GM19468 (cell line): ENCODE data around the gene KIFBP.
"Not testable (repeated sequence)": the region's sequence is repeated elsewhere in the genome, so short reads cannot be mapped to it uniquely, and the experiment has no call there.

Source experiments
- ATAC-seq: cut with Tn5 transposase; IDR thresholded peaks from one replicate; pipeline ENCODE4 v1.9.1; 2021; ENCODE audit warnings: mild to moderate bottlenecking, moderate library complexity, moderate number of reproducible peaks; ENCODE audit not compliant: unreplicated experiment; ENCODE audit errors: extremely low read depth

Gene KIFBP, protein sequence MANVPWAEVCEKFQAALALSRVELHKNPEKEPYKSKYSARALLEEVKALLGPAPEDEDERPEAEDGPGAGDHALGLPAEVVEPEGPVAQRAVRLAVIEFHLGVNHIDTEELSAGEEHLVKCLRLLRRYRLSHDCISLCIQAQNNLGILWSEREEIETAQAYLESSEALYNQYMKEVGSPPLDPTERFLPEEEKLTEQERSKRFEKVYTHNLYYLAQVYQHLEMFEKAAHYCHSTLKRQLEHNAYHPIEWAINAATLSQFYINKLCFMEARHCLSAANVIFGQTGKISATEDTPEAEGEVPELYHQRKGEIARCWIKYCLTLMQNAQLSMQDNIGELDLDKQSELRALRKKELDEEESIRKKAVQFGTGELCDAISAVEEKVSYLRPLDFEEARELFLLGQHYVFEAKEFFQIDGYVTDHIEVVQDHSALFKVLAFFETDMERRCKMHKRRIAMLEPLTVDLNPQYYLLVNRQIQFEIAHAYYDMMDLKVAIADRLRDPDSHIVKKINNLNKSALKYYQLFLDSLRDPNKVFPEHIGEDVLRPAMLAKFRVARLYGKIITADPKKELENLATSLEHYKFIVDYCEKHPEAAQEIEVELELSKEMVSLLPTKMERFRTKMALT

DNA sequence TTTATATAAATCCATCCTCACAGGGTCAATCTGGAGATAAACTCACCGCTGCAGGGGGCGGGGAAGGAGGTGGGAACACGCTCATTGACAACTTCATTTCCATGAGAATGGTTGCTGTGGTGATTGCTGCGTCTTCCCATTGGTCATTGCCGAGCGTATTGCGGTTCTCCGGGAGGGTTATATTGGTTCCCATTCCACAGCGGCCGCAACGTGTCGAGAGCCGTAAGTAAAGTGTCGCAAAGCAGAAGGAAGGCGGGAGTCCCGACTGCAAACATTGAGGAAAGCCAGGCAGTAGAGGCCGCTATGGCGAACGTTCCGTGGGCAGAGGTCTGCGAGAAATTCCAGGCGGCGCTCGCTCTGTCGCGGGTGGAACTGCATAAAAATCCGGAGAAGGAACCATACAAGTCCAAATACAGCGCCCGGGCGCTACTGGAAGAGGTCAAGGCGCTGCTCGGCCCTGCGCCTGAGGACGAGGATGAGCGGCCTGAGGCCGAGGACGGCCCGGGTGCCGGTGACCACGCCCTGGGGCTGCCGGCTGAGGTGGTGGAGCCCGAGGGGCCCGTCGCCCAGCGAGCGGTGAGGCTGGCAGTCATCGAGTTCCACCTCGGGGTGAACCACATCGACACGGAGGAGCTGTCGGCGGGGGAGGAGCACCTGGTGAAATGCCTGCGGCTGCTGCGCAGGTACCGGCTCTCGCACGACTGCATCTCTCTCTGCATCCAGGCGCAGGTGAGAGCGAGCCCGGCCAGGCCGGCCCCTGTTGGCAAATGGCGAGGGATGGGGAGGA, at the start of gene KIFBP:
TSS of gene KIFBP (plus strand) at position 274 of the 787 bp plus-strand sequence. CDS start at position 304, 30 bp downstream.
- ATAC-seq = peak; percentile 77

DNA sequence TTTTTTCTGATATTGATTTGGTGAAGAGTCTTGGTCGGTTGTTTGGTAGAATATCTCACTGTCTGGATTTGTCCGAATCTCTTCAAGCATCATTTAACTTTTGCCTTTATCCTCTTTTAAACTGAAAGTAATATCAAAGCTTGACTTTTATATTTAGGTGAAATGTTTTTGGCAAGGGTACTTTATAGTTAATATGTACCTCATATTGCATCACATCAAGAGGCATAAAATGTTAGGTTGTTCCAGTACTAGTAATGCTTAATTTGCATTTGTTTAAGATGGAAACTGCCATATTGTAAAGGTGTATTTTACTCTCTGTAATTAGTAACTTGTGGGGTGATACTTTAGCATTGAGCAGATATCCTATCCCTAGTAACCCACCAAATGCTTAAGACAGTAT, 49.7 kb upstream of the KIFBP start:
- ATAC-seq = no peak

DNA sequence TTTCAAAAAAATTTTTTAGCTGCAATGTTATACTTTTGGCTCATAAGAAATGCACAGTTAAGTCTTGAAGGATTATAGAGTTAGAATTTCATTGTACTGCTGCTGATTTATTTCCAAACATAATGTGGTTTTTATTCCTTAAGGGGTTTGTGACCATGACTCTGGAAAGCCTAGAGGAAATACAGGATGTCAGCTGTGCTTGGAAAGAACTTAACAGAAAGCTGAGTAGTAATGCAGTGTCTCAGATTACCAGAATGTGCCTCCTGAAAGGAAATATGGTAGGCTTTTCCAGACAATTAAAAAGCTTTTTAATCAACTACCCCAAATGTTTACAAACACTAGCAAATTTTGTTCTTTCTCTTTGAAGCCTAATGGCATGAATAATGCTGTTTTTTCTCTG, 47.7 kb upstream of the KIFBP start:
- ATAC-seq = not testable (repeated sequence)

DNA sequence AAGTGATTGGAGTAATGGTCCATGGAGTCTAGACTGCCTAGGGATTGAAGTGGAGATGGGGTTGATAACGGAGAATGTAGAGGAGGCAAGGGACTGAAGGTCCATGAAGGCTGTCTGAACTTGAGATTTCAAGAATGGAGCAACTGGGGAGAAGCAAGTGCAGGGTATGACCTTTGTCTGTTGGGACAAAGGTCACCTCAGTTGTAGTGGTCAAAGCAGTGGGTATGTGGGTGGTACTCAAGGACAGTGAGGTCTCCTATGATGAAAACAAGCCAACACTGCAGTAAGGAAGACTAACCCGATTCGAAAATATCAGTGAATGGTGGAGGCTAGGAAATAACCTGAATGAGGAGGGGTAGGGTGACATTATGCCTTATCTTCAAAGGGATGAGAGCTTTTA, 38.0 kb upstream of the KIFBP start:
- ATAC-seq = no peak

DNA sequence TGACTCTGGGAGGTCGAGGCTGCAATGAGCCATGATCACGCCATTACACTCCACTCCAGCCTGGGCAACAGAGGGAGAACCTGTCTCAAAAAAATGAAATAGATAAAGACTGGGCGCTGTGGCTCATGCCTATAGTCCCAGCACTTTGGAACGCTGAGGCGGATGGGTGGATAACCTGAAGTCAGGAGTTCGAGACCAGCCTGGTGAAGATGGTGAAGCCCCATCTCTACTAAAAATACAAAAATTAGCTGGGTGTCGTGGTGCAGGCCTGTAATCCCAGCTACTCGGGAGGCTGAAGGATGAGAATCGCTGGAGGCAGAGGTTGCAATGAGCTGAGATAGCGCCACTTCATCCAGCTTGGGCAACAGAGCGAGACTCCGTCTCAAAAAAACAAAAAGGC, 33.7 kb upstream of the KIFBP start:
- ATAC-seq = no peak

DNA sequence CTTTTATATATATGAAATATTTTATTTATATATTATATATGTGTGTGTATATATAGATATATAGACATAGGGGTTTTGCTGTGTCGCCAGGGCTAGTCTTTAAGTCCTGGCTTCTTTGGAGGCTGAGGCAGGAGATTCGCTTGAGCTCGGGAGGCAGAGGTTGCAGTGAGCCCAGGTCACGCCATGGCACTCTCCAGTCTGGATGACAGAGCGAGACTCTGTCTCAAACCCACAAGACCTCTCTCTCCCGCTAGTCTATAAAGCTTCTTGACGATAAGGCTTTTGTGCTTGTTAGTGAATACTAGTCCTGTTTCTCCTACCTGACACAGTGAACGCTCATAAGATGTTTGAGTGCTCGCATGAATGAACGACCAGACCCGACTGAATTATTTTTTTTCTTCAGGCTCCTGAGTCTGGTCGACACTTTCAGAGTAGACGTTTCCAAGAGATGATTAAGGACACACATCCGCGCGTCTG, 33.2 kb upstream of the KIFBP start:
- no peak for ATAC-seq

DNA sequence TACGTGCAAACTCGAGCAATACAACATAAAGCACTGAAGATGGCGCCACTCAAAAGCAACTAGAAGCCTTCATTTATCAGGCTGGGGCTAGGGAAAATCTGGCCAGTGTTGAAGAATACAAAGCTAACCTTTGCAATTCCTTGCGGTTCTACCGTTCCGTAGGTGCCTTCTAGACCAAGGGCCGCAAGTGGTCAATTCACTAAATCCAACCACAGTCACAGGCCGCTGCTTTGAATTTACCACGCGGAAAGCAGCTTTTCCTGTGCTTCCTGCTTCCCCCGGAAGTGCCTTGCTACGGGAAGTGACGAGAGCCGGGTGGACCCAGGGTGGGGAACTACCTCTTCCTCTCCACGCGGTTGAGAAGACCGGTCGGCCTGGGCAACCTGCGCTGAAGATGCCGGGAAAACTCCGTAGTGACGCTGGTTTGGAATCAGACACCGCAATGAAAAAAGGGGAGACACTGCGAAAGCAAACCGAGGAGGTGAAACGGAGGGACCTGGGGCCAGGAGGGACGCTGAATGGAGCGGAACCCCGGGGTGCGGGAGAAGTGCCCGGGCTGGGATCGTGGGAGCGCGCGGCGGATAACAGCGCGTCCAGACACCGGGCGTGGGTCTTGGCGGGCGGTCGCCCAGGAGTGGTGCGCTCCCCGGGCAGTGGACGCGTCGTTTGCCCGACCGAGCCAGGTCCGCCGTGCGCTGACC, 32.6 kb upstream of the KIFBP start, which contains the start of gene DDX21:
TSS of gene DDX21 (plus strand) at position 339 of the 701 bp plus-strand sequence. CDS start at position 395, 56 bp downstream.
- peak; percentile 31 for ATAC-seq

DNA sequence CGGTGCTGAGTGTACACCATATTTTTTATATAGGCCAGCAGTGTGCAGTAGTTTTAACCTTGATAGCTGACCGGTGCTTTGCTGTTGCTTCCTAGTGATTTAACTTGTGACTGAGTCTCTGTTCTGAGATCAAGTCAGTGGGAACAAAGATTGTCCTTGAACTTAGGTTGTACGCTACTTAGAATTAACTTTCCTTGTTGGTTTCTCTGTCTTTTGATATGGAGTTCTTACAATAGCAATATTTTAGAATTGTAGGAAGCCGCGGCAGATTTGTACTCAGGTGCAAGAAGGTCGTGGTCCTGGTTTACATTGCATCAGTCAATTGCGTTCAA, 31.4 kb upstream of the KIFBP start:
- no peak for ATAC-seq

DNA sequence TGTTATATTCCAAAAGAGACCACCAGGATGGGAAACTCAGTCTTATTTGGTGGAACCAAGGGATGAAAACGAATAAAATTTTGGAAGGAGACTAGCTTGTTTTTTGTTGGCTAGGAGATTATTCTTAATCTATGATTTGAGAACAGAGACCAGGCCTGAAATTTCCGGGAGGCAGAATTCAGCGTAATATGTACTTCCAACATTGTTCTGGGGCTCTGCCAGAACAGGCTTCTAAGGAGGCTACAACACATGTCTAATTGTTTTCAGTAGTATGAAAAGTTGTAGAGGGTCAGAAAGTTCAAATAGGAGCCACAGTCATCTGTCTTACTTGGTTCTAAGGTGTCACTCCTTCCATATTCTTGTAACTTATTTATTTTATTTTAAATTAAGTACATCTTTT, 30.9 kb upstream of the KIFBP start:
- no peak for ATAC-seq

DNA sequence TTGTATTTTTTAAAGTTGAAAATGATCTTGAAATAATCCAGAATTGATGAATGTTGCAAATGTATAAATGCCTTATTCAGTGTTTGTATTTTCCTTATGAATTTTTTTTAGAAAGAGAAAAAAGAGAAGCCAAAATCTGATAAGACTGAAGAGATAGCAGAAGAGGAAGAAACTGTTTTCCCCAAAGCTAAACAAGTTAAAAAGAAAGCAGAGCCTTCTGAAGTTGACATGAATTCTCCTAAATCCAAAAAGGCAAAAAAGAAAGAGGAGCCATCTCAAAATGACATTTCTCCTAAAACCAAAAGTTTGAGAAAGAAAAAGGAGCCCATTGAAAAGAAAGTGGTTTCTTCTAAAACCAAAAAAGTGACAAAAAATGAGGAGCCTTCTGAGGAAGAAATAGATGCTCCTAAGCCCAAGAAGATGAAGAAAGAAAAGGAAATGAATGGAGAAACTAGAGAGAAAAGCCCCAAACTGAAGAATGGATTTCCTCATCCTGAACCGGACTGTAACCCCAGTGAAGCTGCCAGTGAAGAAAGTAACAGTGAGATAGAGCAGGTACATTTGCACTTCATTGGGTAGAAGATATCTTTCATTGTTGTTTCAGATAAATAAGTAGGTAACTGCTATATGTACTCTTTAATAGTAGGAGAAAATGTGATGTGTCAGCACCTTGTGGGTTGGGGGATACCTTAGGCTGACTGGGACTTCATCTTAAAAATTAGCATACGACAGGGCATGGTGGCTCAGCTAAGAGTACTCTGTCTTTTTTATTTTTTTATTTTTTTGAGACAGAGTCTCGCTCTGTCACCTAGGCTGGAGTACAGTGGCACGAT, 28.7 kb upstream of the KIFBP start:
- no peak for ATAC-seq

DNA sequence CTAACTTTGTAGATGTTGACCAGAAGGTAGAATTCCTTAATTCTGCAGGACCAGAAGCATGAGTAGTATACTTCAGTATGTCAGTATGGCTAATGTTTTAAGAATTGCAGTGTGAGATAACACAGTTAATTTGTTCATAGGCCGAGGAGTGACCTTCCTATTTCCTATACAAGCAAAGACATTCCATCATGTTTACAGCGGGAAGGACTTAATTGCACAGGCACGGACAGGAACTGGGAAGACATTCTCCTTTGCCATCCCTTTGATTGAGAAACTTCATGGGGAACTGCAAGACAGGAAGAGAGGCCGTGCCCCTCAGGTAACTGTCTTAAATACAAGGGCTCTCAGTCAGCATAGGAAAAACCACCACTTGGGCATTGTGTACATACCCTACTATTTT, 25.5 kb upstream of the KIFBP start:
- ATAC-seq = no peak

DNA sequence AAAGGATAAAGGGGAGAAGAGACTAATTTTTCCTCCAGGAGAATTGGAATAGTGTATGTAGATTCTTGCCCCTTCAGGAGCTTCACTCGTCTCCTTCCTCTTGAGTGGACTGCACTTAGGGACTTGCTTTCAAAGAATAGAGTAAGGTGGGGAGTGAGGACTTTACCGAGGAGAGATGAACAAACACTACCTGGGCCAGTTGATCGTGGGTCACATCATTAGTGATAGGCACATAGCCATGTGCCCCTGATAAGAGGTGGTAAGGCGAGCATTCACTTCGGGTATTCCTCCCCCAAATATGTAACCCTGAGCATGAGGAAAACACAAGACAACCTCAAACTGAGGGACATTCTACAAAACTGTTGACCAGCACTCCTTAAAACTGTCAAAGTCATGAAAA, 14.6 kb upstream of the KIFBP start:
- no peak for ATAC-seq

DNA sequence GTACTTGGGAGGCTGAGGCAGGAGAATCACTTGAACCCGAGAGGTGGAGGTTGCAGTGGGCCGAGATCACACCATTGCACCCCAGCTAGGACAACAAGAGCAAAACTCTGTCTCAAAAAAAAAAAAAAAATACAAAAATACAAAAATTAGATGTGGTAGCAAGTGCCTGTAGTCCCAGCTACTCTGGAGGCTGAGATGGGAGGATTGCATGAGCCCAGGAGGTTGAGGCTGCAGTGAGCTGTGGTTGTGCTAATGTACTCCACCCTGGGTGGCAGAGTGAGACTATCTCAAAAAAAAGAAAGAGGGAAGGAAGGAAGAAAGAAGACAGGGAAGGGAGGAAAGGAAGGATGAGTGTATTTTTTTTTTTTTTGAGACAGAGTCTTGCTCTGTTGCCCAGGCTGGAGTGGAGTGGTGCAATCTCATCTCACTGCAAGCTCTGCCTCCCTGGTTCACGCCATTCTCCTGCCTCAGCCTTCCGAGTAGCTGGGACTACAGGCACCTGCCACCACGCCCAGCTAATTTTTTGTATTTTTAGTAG, 12.6 kb upstream of the KIFBP start:
- ATAC-seq = not testable (repeated sequence)

DNA sequence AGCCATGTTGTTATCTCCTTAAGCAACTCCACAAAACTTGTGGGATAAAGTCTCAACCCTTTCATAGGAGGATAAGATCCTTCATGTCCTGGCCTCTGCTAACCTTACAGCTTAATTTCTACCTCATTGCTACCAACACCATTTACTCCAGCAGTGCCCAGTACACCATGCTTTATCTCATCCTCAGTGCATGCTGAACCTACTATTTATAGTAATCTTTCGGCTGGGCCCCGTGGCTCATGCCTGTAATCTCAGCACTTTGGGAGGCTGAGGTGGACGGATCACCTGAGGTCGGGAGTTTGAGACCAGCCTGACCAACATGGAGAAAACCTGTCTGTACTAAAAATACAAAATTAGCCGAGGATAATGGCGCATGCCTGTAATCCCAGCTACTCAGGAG, 8.9 kb upstream of the KIFBP start:
- ATAC-seq = not testable (repeated sequence)

DNA sequence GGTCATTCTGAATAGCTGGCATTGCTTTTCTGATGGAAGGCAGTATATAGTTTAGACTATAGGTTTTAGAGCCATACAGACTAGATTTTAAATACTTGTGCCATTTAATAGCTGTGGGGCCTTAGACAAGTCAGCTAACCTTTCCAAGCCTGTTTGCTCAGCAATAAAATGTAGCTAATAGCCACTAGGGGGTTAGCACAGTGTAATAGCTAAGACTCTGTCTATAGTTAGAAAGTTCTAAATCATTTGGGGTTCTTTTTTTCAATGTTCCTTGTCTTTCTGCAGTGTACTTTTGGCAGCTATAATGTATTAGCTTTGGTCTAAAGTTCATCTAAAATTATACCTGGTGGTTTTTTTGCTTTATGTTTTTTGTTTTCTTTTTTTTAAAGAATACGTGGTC, 7.5 kb upstream of the KIFBP start:
- no peak for ATAC-seq

DNA sequence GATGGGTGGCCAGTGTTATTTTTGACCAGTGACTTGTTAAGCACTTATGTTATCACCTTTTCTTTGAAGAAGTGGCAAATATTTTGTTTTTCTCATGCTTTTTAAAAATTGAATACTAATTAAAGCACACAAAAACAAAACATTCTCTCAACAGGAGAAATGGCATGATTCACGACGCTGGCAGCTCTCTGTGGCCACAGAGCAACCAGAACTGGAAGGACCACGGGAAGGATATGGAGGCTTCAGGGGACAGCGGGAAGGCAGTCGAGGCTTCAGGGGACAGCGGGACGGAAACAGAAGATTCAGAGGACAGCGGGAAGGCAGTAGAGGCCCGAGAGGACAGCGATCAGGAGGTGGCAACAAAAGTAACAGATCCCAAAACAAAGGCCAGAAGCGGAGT, 6.2 kb upstream of the KIFBP start:
- no peak for ATAC-seq

DNA sequence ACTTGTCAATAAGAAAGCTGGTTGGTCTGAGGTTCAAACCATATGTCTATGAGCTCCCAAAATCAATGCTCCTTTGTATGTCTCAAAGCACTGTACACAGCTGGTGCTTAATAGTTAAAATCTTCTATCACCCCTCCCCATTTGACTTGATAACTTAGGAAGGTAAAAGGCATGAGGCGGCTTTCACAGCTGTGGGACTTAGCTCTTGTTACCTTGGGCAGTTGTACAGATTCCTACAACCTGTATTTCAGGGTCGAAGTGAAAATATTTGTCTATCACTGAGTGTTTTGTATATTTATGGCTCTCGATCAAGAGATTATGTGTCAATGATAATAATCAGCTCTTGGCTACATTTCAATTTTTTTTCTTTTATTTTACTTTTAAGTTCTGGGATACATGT, 992 bp upstream of the KIFBP start:
- no peak for ATAC-seq

DNA sequence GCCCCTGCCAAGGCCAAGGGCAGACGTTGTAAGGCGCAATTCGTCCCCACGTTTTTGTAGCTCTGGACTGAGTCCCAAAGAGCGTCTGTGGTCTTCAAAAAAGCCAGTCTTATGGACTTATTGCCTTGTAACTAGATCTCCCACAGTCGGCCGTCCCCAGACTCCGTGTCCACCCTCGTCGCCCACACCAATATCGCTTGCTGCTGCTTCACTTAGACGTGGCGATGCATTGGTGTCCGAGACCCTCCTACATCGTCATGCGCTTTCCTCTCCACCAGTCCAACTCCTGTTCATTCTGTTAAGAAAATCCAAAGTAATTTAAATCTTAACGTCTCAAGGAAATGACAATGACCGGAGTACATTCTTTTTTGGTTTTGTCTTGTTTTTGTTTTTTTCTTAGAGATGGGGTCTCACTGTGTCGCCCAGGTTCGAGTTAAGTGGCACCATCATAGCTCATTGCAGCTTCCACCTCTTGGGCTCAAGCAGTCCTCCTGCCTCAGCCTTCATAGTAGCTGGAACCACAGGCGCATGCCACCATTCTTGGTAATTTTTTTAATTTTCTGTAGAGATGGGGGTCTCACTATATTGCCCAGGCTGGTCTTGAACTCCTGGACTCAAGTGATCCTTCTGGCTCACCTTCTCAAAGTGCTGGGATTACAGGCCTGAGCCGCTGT, 851 bp downstream of the KIFBP start:
- no peak for ATAC-seq
